IMR-90 (cell line): Measurements from ENCODE around the gene AKAP3. TPM values are rescaled to one million over a fixed set of nuclear protein-coding genes. Genes with fewer than 3 reads are reported as not detected.

ENCODE experiments used
- polyA plus RNA-seq, 3 experiments: library from polyadenylated mRNA; depleted of rRNA; stranded (reverse); fragments of >200 nt; gene quantifications; 2 replicates each; pipeline ENCODE4 v1.2.3, GENCODE V29; 2012; ENCODE audit warnings: low replicate concordance in 1 of 3
- total RNA-seq: library from RNA; depleted of rRNA; stranded (reverse); fragments of >200 nt; gene quantifications from 2 replicates; pipeline ENCODE4 v1.2.3, GENCODE V29; 2012; rRNA removed

AKAP3 gene
- total and polyA plus RNA-seq, 2 of the 4 experiments (the other 2 are of a cell fraction): 0.54 to 0.55 TPM

Other genes starting within 250 kb of the AKAP3 start
- gene FGF6, start 203.2 kb downstream of the AKAP3 start, total RNA-seq: not detected in 2 replicates
- gene FGF6, start 203.2 kb downstream of the AKAP3 start, polyA plus RNA-seq (2012; rRNA removed): not detected in 2 replicates
- gene RAD51AP1, start 110.2 kb downstream of the AKAP3 start, total RNA-seq: 6.5 and 15.3 TPM in 2 replicates
- gene RAD51AP1, start 110.2 kb downstream of the AKAP3 start, polyA plus RNA-seq (2012; rRNA removed): 9.8 and 10.2 TPM in 2 replicates
- 40.5 and 44.6 TPM in 2 replicates for gene DYRK4, start 86.8 kb downstream of the AKAP3 start, total RNA-seq
- gene DYRK4, start 86.8 kb downstream of the AKAP3 start, polyA plus RNA-seq (2012; rRNA removed): 63.1 and 71.6 TPM in 2 replicates
- 112 and 124 TPM in 2 replicates for gene NDUFA9, start 63 bp upstream of the AKAP3 start, total RNA-seq
- gene NDUFA9, start 63 bp upstream of the AKAP3 start, polyA plus RNA-seq (2012; rRNA removed): 63.2 and 71.0 TPM in 2 replicates
- gene GALNT8, start 71.3 kb upstream of the AKAP3 start, total RNA-seq: not detected in 2 replicates
- gene GALNT8, start 71.3 kb upstream of the AKAP3 start, polyA plus RNA-seq (2012; rRNA removed): not detected in 2 replicates